ENCODE data around the gene CPZ.
"Not testable (repeated sequence)": the region's sequence is repeated elsewhere in the genome, so short reads cannot be mapped to it uniquely, and the experiment has no call there.

The CPZ gene

GRCh38 chr4:8608714-8609391, 16.3 kb downstream of the CPZ start:
- no peak for DNase-seq (ENCODE audit: low read depth in 1 of 2, low spot score in 1 of 2)

- DNase-seq (ENCODE audit: low read depth in 1 of 2, low spot score in 1 of 2): no peak
Observed at GRCh38 chr4:8609406-8609805, 16.8 kb downstream of the CPZ start.

GRCh38 chr4:8609824-8610350, 17.3 kb downstream of the CPZ start:
- no peak for DNase-seq (ENCODE audit: low read depth in 1 of 2, low spot score in 1 of 2)

- no peak for DNase-seq (ENCODE audit: low read depth in 1 of 2, low spot score in 1 of 2)
Observed at GRCh38 chr4:8610858-8611616, 18.5 kb downstream of the CPZ start.

- DNase-seq (ENCODE audit: low read depth in 1 of 2, low spot score in 1 of 2): no peak
Observed at GRCh38 chr4:8612646-8613045, 20.1 kb downstream of the CPZ start.

- DNase-seq (ENCODE audit: low read depth in 1 of 2, low spot score in 1 of 2): no peak
Observed at GRCh38 chr4:8613421-8614364, 21.1 kb downstream of the CPZ start.

GRCh38 chr4:8614365-8615193, 22.0 kb downstream of the CPZ start:
- DNase-seq (ENCODE audit: low read depth in 1 of 2, low spot score in 1 of 2): no peak

- DNase-seq (ENCODE audit: low read depth in 1 of 2, low spot score in 1 of 2): no peak
Observed at GRCh38 chr4:8615366-8615765, 22.8 kb downstream of the CPZ start.

- DNase-seq (ENCODE audit: low read depth in 1 of 2, low spot score in 1 of 2): no peak
Observed at GRCh38 chr4:8615921-8616787, 23.6 kb downstream of the CPZ start.

- DNase-seq (ENCODE audit: low read depth in 1 of 2, low spot score in 1 of 2): no peak
Observed at GRCh38 chr4:8616831-8617230, 24.3 kb downstream of the CPZ start.

- DNase-seq (ENCODE audit: low read depth in 1 of 2, low spot score in 1 of 2): no peak
Observed at GRCh38 chr4:8617486-8618040, 25.0 kb downstream of the CPZ start.

- no peak for DNase-seq (ENCODE audit: low read depth in 1 of 2, low spot score in 1 of 2)
Observed at GRCh38 chr4:8618421-8618820, 25.9 kb downstream of the CPZ start.

GRCh38 chr4:8618961-8619720, 26.6 kb downstream of the CPZ start:
- DNase-seq (ENCODE audit: low read depth in 1 of 2, low spot score in 1 of 2): no peak

GRCh38 chr4:8621135-8621534, 28.6 kb downstream of the CPZ start:
- not testable (repeated sequence) for DNase-seq (ENCODE audit: low read depth in 1 of 2, low spot score in 1 of 2)

- not testable (repeated sequence) for DNase-seq (ENCODE audit: low read depth in 1 of 2, low spot score in 1 of 2)
Observed at GRCh38 chr4:8624601-8625272, 32.2 kb downstream of the CPZ start.

- not testable (repeated sequence) for DNase-seq (ENCODE audit: low read depth in 1 of 2, low spot score in 1 of 2)
Observed at GRCh38 chr4:8630240-8630905, 37.8 kb downstream of the CPZ start.

GRCh38 chr4:8631896-8632295, 39.3 kb downstream of the CPZ start:
- not testable (repeated sequence) for DNase-seq (ENCODE audit: low read depth in 1 of 2, low spot score in 1 of 2)

Measured in activated T-helper 1 cell treated with anti-CD3 and anti-CD28 coated beads, Interleukin-2, amount 50 U/mL, for 16 hours (primary cell).